H1 (cell line): ENCODE measurements around the gene ACY1. TPM values are rescaled to one million over a fixed set of nuclear protein-coding genes. Genes with fewer than 3 reads are reported as not detected.
A peak's percentile ranks its signal among the peaks of the same experiment; 100 is the strongest.

Experiments used
- CTCF ChIA-PET: fragments of 300-600 bp; sonication (Branson Sonifier 250); formaldehyde crosslinking; loops from one replicate; lab custom pipeline; 2021; ENCODE audit not compliant: partially characterized antibody; lab: Charles Lee
- POLR2A ChIA-PET: fragments of 300-600 bp; sonication (Branson Sonifier 250); formaldehyde crosslinking; loops from one replicate; lab custom pipeline; 2021; ENCODE audit warnings: inconsistent platforms; ENCODE audit not compliant: partially characterized antibody; lab: Charles Lee
- DNase-seq, 2 experiments: peaks; one replicate each; pipeline versions ENCODE4 v3.0.0 to v3.0.0-alpha.2; 2010 to 2022; ENCODE audit warnings: low spot score in 2 of 2, low read depth in 1 of 2, mixed read lengths in 1 of 2
- FAIRE-seq: peaks from 2 replicates; lab custom pipeline; 2011; peaks lifted over from hg19 to GRCh38; lab: Jason Lieb, UNC
- H2AFZ ChIP-seq: 2 replicates; pipeline ENCODE4 v1.8.1; 2012; ENCODE audit warnings: low read length, inconsistent platforms
- H2AK5ac ChIP-seq: 2 replicates; pipeline ENCODE4 v1.6.1; 2013; ENCODE audit warnings: low read depth, low read length
- H2BK120ac ChIP-seq: replicated peaks from 2 replicates; pipeline ENCODE3; 2013; ENCODE audit warnings: low read depth, low read length, inconsistent platforms
- H2BK12ac ChIP-seq: 2 replicates; pipeline ENCODE4 v1.6.1; 2013; ENCODE audit warnings: low read depth, low read length
- H2BK15ac ChIP-seq: 2 replicates; pipeline ENCODE4 v1.6.1; 2013; ENCODE audit warnings: low read length
- H2BK20ac ChIP-seq: 2 replicates; pipeline ENCODE4 v1.6.1; 2013; ENCODE audit warnings: low read length
- H2BK5ac ChIP-seq: 2 replicates; pipeline ENCODE4 v1.6.1; 2013; ENCODE audit warnings: low read depth, low read length
- H3K14ac ChIP-seq: 2 replicates; pipeline ENCODE4 v1.6.1; 2013; ENCODE audit warnings: inconsistent platforms; ENCODE audit not compliant: insufficient read length
- H3K18ac ChIP-seq: 2 replicates; pipeline ENCODE4 v1.6.1; 2013; ENCODE audit warnings: low read length; ENCODE audit errors: extremely low read depth
- H3K23ac ChIP-seq: 2 replicates; pipeline ENCODE4 v1.6.1; 2013; ENCODE audit warnings: inconsistent platforms; ENCODE audit not compliant: insufficient read length
- H3K23me2 ChIP-seq: 2 replicates; pipeline ENCODE4 v1.6.1; 2013; ENCODE audit warnings: low read depth, low read length
- H3K27ac ChIP-seq: 2 replicates; pipeline ENCODE4 v1.6.1; 2011; ENCODE audit warnings: low read depth, low read length, inconsistent platforms
- H3K27me3 ChIP-seq, 4 experiments: replicated peaks in 1 of 4; 1 replicate in 1 of 4; 2 replicates in 3 of 4; pipeline versions ENCODE4 v1.6.1 to v1.8.1; 2011 to 2013; ENCODE audit warnings: low read length in 3 of 4, mild to moderate bottlenecking in 3 of 4, inconsistent platforms in 2 of 4, mixed read lengths in 2 of 4, moderate library complexity in 1 of 4; ENCODE audit not compliant: control insufficient read depth in 3 of 4, insufficient read depth in 3 of 4; ENCODE audit errors: extremely low read depth in 1 of 4
- H3K36me3 ChIP-seq, 4 experiments: 2 replicates each; pipeline versions ENCODE4 v1.6.1 to v1.8.1; 2011 to 2013; ENCODE audit warnings: mild to moderate bottlenecking in 4 of 4, low read length in 3 of 4, moderate library complexity in 2 of 4, control low read depth in 1 of 4, inconsistent platforms in 1 of 4; ENCODE audit not compliant: insufficient read depth in 4 of 4, control insufficient read depth in 2 of 4
- H3K4ac ChIP-seq: replicated peaks from 2 replicates; pipeline ENCODE3; 2013; ENCODE audit warnings: low read length, low read depth, mixed read lengths, inconsistent platforms; ENCODE audit not compliant: insufficient read length
- H3K4me1 ChIP-seq, 4 experiments: replicated peaks in 1 of 4; 1 replicate in 1 of 4; 2 replicates in 3 of 4; pipeline versions ENCODE4 v1.6.1 to v1.8.1; 2011 to 2013; ENCODE audit warnings: low read length in 3 of 4, inconsistent platforms in 2 of 4, mixed read lengths in 1 of 4; ENCODE audit not compliant: insufficient read depth in 4 of 4, control insufficient read depth in 3 of 4
- H3K4me2 ChIP-seq, 2 experiments: 2 replicates each; pipeline versions ENCODE4 v1.6.1 to v1.8.1; 2011 to 2013; ENCODE audit warnings: low read depth in 2 of 2, low read length in 2 of 2, control low read depth in 1 of 2, inconsistent platforms in 1 of 2, mild to moderate bottlenecking in 1 of 2; ENCODE audit not compliant: insufficient read depth in 1 of 2
- H3K4me3 ChIP-seq, 4 experiments: fragments of 200-600, 300-600 bp in 1 of 4; sonication (generic), shearing (Covaris generic), sonication (Bioruptor Twin) in 1 of 4; 2 replicates each; pipeline versions ENCODE4 v1.5.1 to v1.8.1; 2011 to 2016; ENCODE audit warnings: low read length in 4 of 4, low read depth in 3 of 4, control low read depth in 2 of 4, inconsistent platforms in 2 of 4, mild to moderate bottlenecking in 2 of 4, mixed read lengths in 1 of 4, moderate library complexity in 1 of 4; ENCODE audit not compliant: insufficient read depth in 2 of 4; ENCODE audit errors: extremely low read depth in 1 of 4
- H3K56ac ChIP-seq: replicated peaks from 2 replicates; pipeline ENCODE3; 2013; ENCODE audit warnings: low read depth, mild to moderate bottlenecking, mixed read lengths, low read length, inconsistent platforms; ENCODE audit not compliant: insufficient read length
- H3K79me1 ChIP-seq: 2 replicates; pipeline ENCODE4 v1.6.1; 2013; ENCODE audit warnings: low read depth, low read length, control low read depth
- H3K79me2 ChIP-seq, 2 experiments: 2 replicates each; pipeline versions ENCODE4 v1.6.1 to v1.8.1; 2012 to 2013; ENCODE audit warnings: low read length in 2 of 2, mild to moderate bottlenecking in 2 of 2, inconsistent platforms in 1 of 2; ENCODE audit not compliant: insufficient read depth in 2 of 2, control insufficient read depth in 1 of 2
- H3K9ac ChIP-seq, 4 experiments: replicated peaks in 1 of 4; 1 replicate in 1 of 4; 2 replicates in 3 of 4; pipeline versions ENCODE4 v1.6.1 to v1.8.1; 2011 to 2013; ENCODE audit warnings: low read depth in 3 of 4, low read length in 3 of 4, control low read depth in 2 of 4, mild to moderate bottlenecking in 2 of 4, moderate library complexity in 2 of 4, inconsistent platforms in 1 of 4; ENCODE audit errors: extremely low read depth in 1 of 4
- H3K9me3 ChIP-seq, 2 experiments: 2 replicates each; pipeline versions ENCODE4 v1.6.1 to v1.8.1; 2012 to 2013; ENCODE audit warnings: mild to moderate bottlenecking in 2 of 2, moderate library complexity in 2 of 2, control low read depth in 1 of 2, inconsistent platforms in 1 of 2, low read depth in 1 of 2, low read length in 1 of 2, mixed read lengths in 1 of 2; ENCODE audit not compliant: insufficient read depth in 2 of 2
- H4K20me1 ChIP-seq, 2 experiments: replicated peaks in 1 of 2; 2 replicates each; pipeline versions ENCODE3 to v1.8.1; 2011 to 2013; ENCODE audit warnings: inconsistent platforms in 2 of 2, low read length in 2 of 2, mild to moderate bottlenecking in 1 of 2; ENCODE audit not compliant: insufficient read depth in 2 of 2, control insufficient read depth in 1 of 2
- H4K5ac ChIP-seq: 2 replicates; pipeline ENCODE4 v1.6.1; 2013; ENCODE audit warnings: low read length, low read depth, mixed read lengths, inconsistent platforms; ENCODE audit not compliant: insufficient read length
- H4K8ac ChIP-seq: 2 replicates; pipeline ENCODE4 v1.8.0; 2013; ENCODE audit warnings: mild to moderate bottlenecking, moderate library complexity, low read length, inconsistent platforms; ENCODE audit not compliant: insufficient read depth; ENCODE audit errors: extremely low read depth
- H4K91ac ChIP-seq: replicated peaks from 2 replicates; pipeline ENCODE3; 2013; ENCODE audit warnings: low read length, mixed read lengths, inconsistent platforms; ENCODE audit not compliant: insufficient read length
- ASH2L ChIP-seq: fragments of 200-600, 300-600 bp; sonication (generic); IDR thresholded peaks from one replicate; pipeline ENCODE4 v1.7.1; 2017; ENCODE audit warnings: low read length
- CBX5 ChIP-seq: fragments of 300-800, 300-1000 bp; sonication (generic); IDR thresholded peaks from 2 replicates; pipeline ENCODE4 v1.7.1; 2016; ENCODE audit warnings: antibody characterized with exemption, low read length, low read depth
- PHF8 ChIP-seq: fragments of 200-600 bp; sonication (generic); conservative IDR thresholded peaks from 2 replicates; pipeline ENCODE4 v1.7.1; 2012; ENCODE audit warnings: low read depth, mild to moderate bottlenecking, inconsistent platforms, low read length, moderate library complexity
- WGBS, 2 experiments: shearing (Covaris generic) in 1 of 2; methylation state at CpG; one replicate each; pipeline versions ENCODE4 v1.1.6 to v1.1.7; 2013 to 2015; ENCODE audit warnings: low lambda C conversion rate in 2 of 2, mixed read lengths in 2 of 2, inconsistent platforms in 1 of 2, low coverage in 1 of 2, missing lambda C conversion rate in 1 of 2; ENCODE audit not compliant: insufficient replicate concordance in 2 of 2, insufficient coverage in 1 of 2, insufficient read length in 1 of 2; ENCODE audit errors: extremely low coverage in 1 of 2, missing lambda C conversion rate in 1 of 2; 5-methylcytosine and 5-hydroxymethylcytosine counted together
- polyA plus RNA-seq, 7 experiments: library from polyadenylated mRNA; depleted of rRNA in 3 of 7; stranded (reverse) in 5 of 7; unstranded in 2 of 7; fragments of >200 nt in 5 of 7; fragments of 200-250 nt in 2 of 7; gene quantifications; 1 replicate in 5 of 7; 2 replicates in 1 of 7; 4 replicates in 1 of 7; pipeline versions ENCODE4 v1.2.1 to v1.2.3, GENCODE V29; 2011 to 2013; ENCODE audit warnings: missing spikeins in 2 of 7, mixed read lengths in 2 of 7
- total RNA-seq: library from RNA; stranded (reverse); fragmentation: NEBNext Ultra II Directional; extraction: Animal tissue kit (Norgen Biotek cat#: 25700); gene quantifications from 2 replicates; pipeline ENCODE4 v1.2.1, GENCODE V29; 2021

Gene ACY1
- total and polyA plus RNA-seq, 2 of the 8 experiments (the other 6 are each of a cell fraction or from before 2014, with no cell fraction given): 48.3 to 113 TPM

- TF ChIP-seq ASH2L: peak; percentile 37
- no peak for TF ChIP-seq PHF8
- no peak for TF ChIP-seq CBX5
- peak overlapping the region; percentile 50 for H2BK5ac ChIP-seq
- no peak overlapping the region for H3K27ac ChIP-seq
- peak overlapping the region; percentile 66 for H2BK15ac ChIP-seq
- peak overlapping the region; percentile 52; the same call in 1 of the 2 replicates for H2BK12ac ChIP-seq
- H3K36me3 ChIP-seq: no peaks in the 10 kb centered on the region
- H3K4ac ChIP-seq: peak overlapping the region; percentile 44
- ChIA-PET POLR2A (interaction anchor here (1.1 to 7.2 kb wide), 7 partner anchors 9 to 114 kb away, joined by 3 to 95 read pairs (median 5); partner anchors contain the start of genes ACY1, DUSP7 and RPL29), CTCF (interaction anchor here (0.6 to 24.7 kb wide), 20 partner anchors 11 to 1474 kb away, joined by 3 to 984 read pairs (median 4); partner anchors contain the start of gene DUSP7)
- peak overlapping the region; percentile 76; the same call in 1 of the 2 replicates for H2BK20ac ChIP-seq
- peak overlapping the region; percentile 10 for H4K5ac ChIP-seq
- H3K23ac ChIP-seq: no peak overlapping the region
- H3K79me1 ChIP-seq: no peaks in the 10 kb centered on the region
- H4K91ac ChIP-seq: peak overlapping the region; percentile 88
- H3K14ac ChIP-seq: no peak overlapping the region
- no peak overlapping the region for H3K56ac ChIP-seq
- peaks cover 0 to 1% of the 10 kb centered on the region in 2 experiments for H4K20me1 ChIP-seq
- H3K23me2 ChIP-seq: peaks cover 7% of the 10 kb centered on the region; the same call in 1 of the 2 replicates
- FAIRE-seq (no peak), DNase-seq (no peak)
- H3K4me3 ChIP-seq: peak overlapping the region in 3 of 4 experiments; percentile 17 to 39 (median 17); a peak in 5 of 8 replicates
- peak overlapping the region; percentile 93 for H3K18ac ChIP-seq
- H3K27me3 ChIP-seq: no peaks in the 10 kb centered on the region; a peak in 3 of 7 replicates
- no peak overlapping the region for H4K8ac ChIP-seq
- no peaks in the 10 kb centered on the region for H3K79me2 ChIP-seq
- no peaks in the 10 kb centered on the region for H3K9me3 ChIP-seq
- 53% methylated on average over 7 of the region's 8 CpGs; no CpG with 5 or more reads in 1 of the 2 experiments for WGBS, 2 experiments
- H2BK120ac ChIP-seq: peak overlapping the region; percentile 9
- H2AK5ac ChIP-seq: peak overlapping the region; percentile 49; the same call in 1 of the 2 replicates
- H3K4me1 ChIP-seq: peaks cover 8 to 48% (median 34%) of the 10 kb centered on the region in 4 experiments
- peak overlapping the region; percentile 15; the same call in 1 of the 2 replicates for H2AFZ ChIP-seq
- no peak overlapping the region; a peak in 1 of 7 replicates for H3K9ac ChIP-seq
- H3K4me2 ChIP-seq: peak overlapping the region; percentile 67 to 73
Measured at GRCh38 chr3:52006017-52006819, 22.9 kb downstream of the ACY1 start.
